ENCODE data around the gene INSIG1. TPM values are rescaled to one million over a fixed set of nuclear protein-coding genes. Genes with fewer than 3 reads are reported as not detected.

The INSIG1 gene
- total RNA-seq, 1 experiment from 2014 or later: 32.3 TPM

DNA sequence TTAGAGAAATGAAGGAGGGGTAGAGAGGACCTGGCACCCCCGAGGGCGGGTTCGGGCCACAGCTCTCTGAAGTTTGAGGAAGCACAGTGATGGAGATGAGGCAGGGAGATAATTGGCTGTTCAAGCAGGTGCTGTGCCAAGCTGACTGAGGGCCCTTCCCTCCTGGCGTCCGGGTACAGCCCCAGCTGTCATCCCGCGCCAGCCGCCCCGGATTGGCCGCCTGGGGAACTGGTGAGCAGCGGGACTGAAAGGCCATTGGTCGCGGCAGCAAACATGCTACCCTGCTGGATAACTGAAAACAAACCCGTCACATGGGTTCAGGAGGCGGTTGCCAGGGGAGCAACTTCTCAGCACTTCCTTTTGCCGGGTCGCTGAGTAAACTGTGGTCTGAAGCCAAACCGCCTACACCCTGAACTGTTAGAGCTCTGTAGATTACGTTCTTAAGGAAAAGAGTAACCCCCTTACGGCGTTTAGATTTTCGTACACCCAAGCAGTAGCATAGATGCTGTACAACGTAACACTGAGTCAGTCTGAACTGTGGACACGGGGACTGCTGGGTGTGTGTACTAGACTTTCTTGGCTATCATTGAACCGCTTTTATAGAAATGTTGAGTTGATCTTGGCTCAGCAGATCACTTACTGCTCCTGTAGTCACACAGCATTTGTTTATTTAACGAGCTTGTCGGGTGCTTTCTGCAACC, 1.3 kb downstream of the INSIG1 start (continued):
- TF ChIP-seq PRRX2 (CRISPR knock-in tag; IDR thresholded peaks at IDR 0.05): no peak
- no peak for TF ChIP-seq RELA (CRISPR knock-in tag; IDR thresholded peaks at IDR 0.05; ENCODE audit: borderline replicate concordance)
- TF ChIP-seq, protein P1, sequence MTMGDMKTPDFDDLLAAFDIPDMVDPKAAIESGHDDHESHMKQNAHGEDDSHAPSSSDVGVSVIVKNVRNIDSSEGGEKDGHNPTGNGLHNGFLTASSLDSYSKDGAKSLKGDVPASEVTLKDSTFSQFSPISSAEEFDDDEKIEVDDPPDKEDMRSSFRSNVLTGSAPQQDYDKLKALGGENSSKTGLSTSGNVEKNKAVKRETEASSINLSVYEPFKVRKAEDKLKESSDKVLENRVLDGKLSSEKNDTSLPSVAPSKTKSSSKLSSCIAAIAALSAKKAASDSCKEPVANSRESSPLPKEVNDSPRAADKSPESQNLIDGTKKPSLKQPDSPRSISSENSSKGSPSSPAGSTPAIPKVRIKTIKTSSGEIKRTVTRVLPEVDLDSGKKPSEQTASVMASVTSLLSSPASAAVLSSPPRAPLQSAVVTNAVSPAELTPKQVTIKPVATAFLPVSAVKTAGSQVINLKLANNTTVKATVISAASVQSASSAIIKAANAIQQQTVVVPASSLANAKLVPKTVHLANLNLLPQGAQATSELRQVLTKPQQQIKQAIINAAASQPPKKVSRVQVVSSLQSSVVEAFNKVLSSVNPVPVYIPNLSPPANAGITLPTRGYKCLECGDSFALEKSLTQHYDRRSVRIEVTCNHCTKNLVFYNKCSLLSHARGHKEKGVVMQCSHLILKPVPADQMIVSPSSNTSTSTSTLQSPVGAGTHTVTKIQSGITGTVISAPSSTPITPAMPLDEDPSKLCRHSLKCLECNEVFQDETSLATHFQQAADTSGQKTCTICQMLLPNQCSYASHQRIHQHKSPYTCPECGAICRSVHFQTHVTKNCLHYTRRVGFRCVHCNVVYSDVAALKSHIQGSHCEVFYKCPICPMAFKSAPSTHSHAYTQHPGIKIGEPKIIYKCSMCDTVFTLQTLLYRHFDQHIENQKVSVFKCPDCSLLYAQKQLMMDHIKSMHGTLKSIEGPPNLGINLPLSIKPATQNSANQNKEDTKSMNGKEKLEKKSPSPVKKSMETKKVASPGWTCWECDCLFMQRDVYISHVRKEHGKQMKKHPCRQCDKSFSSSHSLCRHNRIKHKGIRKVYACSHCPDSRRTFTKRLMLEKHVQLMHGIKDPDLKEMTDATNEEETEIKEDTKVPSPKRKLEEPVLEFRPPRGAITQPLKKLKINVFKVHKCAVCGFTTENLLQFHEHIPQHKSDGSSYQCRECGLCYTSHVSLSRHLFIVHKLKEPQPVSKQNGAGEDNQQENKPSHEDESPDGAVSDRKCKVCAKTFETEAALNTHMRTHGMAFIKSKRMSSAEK (CRISPR knock-in tag; IDR thresholded peaks at IDR 0.05; ENCODE audit: borderline replicate concordance): 0 out of 2 replicates have a peak, but pooled peaks have one; percentile 34
- TF ChIP-seq, protein P2, sequence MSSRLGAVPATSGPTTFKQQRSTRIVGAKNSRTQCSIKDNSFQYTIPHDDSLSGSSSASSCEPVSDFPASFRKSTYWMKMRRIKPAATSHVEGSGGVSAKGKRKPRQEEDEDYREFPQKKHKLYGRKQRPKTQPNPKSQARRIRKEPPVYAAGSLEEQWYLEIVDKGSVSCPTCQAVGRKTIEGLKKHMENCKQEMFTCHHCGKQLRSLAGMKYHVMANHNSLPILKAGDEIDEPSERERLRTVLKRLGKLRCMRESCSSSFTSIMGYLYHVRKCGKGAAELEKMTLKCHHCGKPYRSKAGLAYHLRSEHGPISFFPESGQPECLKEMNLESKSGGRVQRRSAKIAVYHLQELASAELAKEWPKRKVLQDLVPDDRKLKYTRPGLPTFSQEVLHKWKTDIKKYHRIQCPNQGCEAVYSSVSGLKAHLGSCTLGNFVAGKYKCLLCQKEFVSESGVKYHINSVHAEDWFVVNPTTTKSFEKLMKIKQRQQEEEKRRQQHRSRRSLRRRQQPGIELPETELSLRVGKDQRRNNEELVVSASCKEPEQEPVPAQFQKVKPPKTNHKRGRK (CRISPR knock-in tag; IDR thresholded peaks at IDR 0.05; ENCODE audit: borderline replicate concordance): no peak
- TF ChIP-seq JAZF1 (CRISPR knock-in tag; IDR thresholded peaks at IDR 0.05): no peak
- TF ChIP-seq FOXP1 (CRISPR knock-in tag; IDR thresholded peaks at IDR 0.05; ENCODE audit: borderline replicate concordance): no peak
- no peak for TF ChIP-seq ATF1 (CRISPR knock-in tag; IDR thresholded peaks at IDR 0.05)
- TF ChIP-seq GRHL2 (CRISPR knock-in tag; IDR thresholded peaks at IDR 0.05; ENCODE audit: insufficient replicate concordance, severe bottlenecking): no peak
- 0 out of 2 replicates have a peak, but pooled peaks have one; percentile 18 for TF ChIP-seq SP1 (CRISPR knock-in tag; conservative IDR thresholded peaks at IDR 0.05)
- TF ChIP-seq ESRRA (CRISPR knock-in tag; IDR thresholded peaks at IDR 0.05; ENCODE audit: borderline replicate concordance): no peak
- TF ChIP-seq, protein P3, sequence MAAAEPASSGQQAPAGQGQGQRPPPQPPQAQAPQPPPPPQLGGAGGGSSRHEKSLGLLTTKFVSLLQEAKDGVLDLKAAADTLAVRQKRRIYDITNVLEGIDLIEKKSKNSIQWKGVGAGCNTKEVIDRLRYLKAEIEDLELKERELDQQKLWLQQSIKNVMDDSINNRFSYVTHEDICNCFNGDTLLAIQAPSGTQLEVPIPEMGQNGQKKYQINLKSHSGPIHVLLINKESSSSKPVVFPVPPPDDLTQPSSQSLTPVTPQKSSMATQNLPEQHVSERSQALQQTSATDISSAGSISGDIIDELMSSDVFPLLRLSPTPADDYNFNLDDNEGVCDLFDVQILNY (CRISPR knock-in tag; IDR thresholded peaks at IDR 0.05): no peak
- no peak for TF ChIP-seq NR1H2 (CRISPR knock-in tag; IDR thresholded peaks at IDR 0.05)

DNA sequence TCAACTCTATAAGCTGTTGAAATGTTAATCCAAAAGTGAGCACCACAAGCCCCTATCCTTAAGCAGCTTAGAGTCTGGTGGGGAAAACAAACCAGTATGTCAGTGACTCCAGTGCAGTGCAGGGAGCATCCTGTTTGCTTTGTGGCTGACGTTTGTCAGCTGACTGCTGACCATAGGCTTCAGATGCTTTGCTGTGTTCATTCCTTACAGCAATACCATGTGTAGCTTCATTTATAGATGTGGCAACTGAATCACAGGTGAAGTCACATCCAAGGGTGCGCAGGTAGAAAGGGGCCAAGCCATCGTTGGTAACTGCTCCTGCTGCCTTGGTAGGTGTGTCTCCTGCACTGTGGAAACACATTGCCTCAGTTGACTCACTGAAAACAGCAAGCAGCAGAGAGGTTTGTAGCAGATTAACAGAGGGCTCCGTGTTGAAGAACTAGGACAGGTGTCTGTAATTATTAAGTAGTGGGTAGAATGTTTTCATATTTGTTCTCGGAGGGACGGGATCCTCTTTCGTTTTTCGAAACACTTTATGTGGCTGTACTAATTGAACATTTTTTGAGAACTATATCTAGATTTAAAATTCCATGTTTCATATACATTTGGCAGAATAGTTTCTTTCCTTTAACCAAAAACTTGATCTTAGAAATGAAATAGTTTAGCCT, 2.0 kb downstream of the INSIG1 start:
- ATAC-seq: no peak
- DNase-seq (ENCODE audit: low spot score): no peak
- Mint-ChIP-seq H3K27ac (peak overlapping the region; percentile 96), H3K9me3 (no peaks in the 10 kb centered on the region), H3K4me1 (peaks cover 54% of the 10 kb centered on the region), H3K36me3 (peaks cover 38% of the 10 kb centered on the region), H3K27me3 (ENCODE audit: low read depth) (no peaks in the 10 kb centered on the region), H3K4me3 (peak overlapping the region; percentile 86)
- CTCF ChIA-PET: interaction anchor here (1.2 to 2.0 kb wide), 3 partner anchors 57 to 299 kb away, joined by 3 to 7 read pairs (median 3); no protein-coding TSS in a partner anchor
- TF ChIP-seq, protein P4, sequence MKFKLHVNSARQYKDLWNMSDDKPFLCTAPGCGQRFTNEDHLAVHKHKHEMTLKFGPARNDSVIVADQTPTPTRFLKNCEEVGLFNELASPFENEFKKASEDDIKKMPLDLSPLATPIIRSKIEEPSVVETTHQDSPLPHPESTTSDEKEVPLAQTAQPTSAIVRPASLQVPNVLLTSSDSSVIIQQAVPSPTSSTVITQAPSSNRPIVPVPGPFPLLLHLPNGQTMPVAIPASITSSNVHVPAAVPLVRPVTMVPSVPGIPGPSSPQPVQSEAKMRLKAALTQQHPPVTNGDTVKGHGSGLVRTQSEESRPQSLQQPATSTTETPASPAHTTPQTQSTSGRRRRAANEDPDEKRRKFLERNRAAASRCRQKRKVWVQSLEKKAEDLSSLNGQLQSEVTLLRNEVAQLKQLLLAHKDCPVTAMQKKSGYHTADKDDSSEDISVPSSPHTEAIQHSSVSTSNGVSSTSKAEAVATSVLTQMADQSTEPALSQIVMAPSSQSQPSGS (CRISPR knock-in tag; IDR thresholded peaks at IDR 0.05; ENCODE audit: borderline replicate concordance, low read depth): no peak
- no peak for TF ChIP-seq TCF7 (CRISPR knock-in tag; IDR thresholded peaks at IDR 0.05; ENCODE audit: low read depth)
- no peak for TF ChIP-seq FOXK1 (CRISPR knock-in tag; IDR thresholded peaks at IDR 0.05)
- no peak for TF ChIP-seq NFATC4 (CRISPR knock-in tag; IDR thresholded peaks at IDR 0.05)
- TF ChIP-seq, protein P3 (CRISPR knock-in tag; IDR thresholded peaks at IDR 0.05): no peak
- TF ChIP-seq, protein P5, sequence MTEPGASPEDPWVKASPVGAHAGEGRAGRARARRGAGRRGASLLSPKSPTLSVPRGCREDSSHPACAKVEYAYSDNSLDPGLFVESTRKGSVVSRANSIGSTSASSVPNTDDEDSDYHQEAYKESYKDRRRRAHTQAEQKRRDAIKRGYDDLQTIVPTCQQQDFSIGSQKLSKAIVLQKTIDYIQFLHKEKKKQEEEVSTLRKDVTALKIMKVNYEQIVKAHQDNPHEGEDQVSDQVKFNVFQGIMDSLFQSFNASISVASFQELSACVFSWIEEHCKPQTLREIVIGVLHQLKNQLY (CRISPR knock-in tag; IDR thresholded peaks at IDR 0.05): no peak
- TF ChIP-seq EMX1 (CRISPR knock-in tag; IDR thresholded peaks at IDR 0.05): no peak
- TF ChIP-seq, protein P6, sequence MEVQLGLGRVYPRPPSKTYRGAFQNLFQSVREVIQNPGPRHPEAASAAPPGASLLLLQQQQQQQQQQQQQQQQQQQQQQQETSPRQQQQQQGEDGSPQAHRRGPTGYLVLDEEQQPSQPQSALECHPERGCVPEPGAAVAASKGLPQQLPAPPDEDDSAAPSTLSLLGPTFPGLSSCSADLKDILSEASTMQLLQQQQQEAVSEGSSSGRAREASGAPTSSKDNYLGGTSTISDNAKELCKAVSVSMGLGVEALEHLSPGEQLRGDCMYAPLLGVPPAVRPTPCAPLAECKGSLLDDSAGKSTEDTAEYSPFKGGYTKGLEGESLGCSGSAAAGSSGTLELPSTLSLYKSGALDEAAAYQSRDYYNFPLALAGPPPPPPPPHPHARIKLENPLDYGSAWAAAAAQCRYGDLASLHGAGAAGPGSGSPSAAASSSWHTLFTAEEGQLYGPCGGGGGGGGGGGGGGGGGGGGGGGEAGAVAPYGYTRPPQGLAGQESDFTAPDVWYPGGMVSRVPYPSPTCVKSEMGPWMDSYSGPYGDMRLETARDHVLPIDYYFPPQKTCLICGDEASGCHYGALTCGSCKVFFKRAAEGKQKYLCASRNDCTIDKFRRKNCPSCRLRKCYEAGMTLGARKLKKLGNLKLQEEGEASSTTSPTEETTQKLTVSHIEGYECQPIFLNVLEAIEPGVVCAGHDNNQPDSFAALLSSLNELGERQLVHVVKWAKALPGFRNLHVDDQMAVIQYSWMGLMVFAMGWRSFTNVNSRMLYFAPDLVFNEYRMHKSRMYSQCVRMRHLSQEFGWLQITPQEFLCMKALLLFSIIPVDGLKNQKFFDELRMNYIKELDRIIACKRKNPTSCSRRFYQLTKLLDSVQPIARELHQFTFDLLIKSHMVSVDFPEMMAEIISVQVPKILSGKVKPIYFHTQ (CRISPR knock-in tag; IDR thresholded peaks at IDR 0.05): no peak
- TF ChIP-seq NR2C2 (CRISPR knock-in tag; IDR thresholded peaks at IDR 0.05): no peak
- POLR2A ChIA-PET: interaction anchor here (0.7 kb wide), 1 partner anchor 74 kb away, joined by 3 read pairs; no protein-coding TSS in a partner anchor

Measured in WTC11 (cell line).